ENCODE measurements around the gene RERE.
"Not testable (repeated sequence)": the region's sequence is repeated elsewhere in the genome, so short reads cannot be mapped to it uniquely, and the experiment has no call there.

Gene RERE

GRCh38 chr1:8446119-8446518 is 371.3 kb downstream of the RERE start:
- DNase-seq: not testable (repeated sequence)

- no peak for DNase-seq
These were observed 373.8 kb downstream of the RERE start for GRCh38 chr1:8443558-8444194.

- no peak for DNase-seq
These were observed 376.0 kb downstream of the RERE start for GRCh38 chr1:8441426-8441825.

- DNase-seq: peak in 11 of 14 donors; percentile 23 to 79 (median 57)
These were observed 378.3 kb downstream of the RERE start for GRCh38 chr1:8439015-8439702.

- no peak for DNase-seq
These were observed 379.0 kb downstream of the RERE start for GRCh38 chr1:8438489-8438888.

DNA sequence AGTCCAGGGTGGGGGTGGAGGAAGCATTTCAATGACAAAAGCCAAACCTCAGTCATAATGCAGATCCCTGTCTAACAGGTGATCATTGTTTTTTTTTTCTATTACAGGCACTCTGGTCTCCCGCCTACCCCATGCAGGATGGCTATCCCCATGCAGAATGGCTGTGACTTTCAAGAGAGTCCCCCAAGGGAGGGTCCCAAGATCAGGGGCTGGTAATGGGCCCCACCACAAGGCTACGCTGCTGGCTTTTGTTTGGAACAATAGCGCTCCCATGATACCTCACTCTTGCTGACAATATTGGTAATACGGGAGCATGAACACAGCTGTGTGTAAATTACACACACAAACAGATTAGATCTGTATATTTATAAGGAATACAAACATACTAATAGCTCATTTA is 380.1 kb downstream of the RERE start:
- no peak for DNase-seq

DNA sequence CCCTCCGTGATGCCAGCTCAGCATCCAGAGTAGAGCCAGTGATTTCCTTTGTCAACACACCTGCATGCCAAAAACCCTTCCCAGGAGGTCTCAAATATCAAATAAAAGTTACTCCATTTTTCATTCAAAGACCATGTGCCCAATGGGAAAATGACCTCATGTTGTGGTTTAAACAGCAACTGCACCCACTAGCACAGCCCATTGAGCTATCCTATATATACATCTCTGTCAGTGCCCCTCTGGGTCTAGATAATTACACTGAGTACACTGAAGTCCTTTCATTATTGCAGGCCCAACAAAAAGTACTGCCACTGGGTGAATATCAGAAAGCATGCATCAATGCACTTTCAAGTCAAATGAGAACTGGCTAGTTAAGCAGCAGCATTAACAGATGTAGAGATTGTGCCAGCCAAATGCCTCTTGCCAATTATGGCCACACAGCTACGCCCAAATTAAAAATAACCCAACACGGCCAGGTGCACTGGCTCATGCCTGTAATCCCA is 381.8 kb downstream of the RERE start:
- peak in 1 of 14 donors; percentile 48 for DNase-seq

DNA sequence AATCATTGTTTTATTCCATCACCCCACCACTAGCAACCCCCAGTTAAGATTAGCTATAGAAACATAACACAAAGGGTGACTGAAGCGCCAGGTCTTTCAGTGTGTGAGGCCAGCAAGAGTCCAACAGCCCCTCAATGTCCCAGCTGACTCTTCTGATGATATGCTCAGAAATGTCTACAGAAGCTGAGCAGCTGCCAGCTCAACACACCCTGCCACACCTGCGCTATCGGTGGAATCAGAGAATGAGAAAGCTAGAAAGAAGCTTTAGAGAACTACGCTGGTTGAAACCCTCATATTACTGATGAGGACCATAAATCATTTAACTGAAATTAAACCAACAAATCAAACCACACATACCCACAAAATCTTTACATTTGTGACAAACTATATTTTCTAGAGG is 383.3 kb downstream of the RERE start:
- no peak for DNase-seq

GRCh38 chr1:8431784-8432183 is 385.7 kb downstream of the RERE start:
- DNase-seq: no peak

GRCh38 chr1:8431019-8431418 is 386.4 kb downstream of the RERE start:
- no peak for DNase-seq

DNA sequence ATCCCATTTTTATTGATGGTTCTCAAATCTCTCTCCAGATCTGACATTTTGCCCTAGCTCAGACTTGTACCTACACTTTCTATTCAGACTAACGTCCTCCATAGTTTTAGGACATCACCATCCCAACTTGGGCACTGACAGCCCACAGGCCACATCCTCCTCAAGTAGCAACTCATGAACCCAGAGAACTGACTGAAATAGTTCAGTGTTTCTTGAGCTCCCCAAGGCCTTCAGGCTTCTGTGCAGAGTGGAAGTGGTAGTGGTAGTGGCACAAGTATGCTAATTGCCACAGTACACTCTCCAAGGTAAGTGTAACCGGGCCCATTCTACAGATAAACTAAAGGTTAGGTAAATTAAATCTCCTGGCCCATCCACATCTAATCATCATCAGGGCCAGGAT is 387.0 kb downstream of the RERE start:
- DNase-seq: no peak

DNA sequence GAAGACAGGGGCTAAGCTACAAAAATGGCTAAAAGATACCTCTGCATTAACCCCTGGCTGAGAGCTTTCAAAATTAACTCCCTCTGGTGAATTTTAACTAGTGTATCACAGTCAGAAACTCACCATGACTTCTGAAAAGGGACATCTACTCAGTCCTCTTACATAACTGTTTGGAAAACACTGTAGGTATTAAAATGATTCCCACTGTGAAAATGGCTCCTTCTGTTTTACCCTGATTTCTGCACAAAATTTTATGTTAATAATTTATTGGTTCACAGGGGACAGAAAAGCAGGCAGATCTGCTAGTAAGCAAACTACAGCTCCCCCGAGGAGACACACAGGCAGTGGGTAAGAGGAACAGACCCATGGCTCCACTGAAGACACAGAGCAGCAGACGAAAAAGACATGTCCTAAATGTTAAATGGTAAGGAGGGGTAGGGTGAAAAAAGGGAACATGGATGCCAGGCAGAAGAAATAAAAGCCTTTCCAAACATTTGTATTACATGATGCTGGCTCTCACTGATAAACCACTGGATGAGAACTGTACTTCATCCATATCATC is 387.8 kb downstream of the RERE start:
- DNase-seq: peak in 1 of 14 donors; percentile 57

- no peak for DNase-seq
These were observed 389.0 kb downstream of the RERE start for GRCh38 chr1:8428441-8428840.

- peak in 3 of 14 donors; percentile 16 to 31 (median 19) for DNase-seq
These were observed 389.5 kb downstream of the RERE start for GRCh38 chr1:8427986-8428385.

DNA sequence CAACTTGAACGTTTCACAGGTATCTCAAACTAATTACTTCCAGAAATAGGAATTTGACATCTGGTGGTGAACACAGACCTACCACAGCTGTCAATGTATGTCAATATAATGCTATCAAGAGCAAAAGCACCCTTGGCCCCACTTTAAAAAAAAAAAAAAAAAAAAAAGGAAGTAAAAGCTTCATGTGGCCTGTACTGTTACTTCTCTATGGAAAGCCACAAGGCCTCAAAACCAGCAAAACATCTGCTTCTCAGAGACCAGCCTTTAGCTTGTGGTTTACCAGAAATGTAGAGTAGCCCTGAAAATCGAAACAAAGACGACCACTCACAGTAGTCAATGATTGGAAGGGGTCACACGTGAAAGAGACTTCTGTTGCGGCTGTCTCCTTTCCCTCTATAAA is 389.9 kb downstream of the RERE start:
- DNase-seq: no peak

DNA sequence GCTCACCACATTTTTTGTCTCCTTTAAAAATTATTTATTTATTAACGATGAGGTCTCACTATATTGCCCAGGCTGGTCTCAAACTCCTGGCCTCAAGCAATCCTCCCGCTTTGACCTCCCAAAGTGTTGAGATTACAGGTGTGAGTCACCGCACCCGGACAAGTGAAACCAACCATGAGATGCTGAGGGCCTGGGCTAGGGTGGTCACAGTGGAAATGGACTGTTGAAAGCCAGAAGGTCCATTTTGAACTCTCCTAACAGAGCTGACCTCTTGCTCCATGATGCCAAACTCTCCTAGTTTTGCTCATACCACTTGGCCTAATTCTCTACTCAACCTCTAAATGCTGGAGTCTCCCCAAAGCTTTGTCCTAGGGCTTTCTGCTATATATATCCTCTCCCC is 390.4 kb downstream of the RERE start:
- no peak for DNase-seq

DNA sequence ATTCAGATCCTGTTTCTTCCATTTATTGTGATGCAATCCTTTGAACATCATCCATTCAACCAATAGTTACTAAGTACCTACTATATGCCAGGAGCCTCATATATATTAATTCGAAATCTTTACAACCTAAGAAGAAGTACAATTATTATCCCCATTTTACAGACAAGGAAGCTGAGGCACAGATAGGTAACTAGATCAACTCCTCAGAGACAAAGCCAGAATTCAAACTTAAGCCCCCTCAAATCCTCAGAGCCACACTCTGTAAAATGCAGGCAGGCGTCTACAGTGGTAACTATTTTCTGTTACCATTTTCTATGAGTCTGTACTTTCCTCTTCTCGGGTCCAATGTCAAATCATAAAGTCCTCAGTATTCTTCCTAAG is 391.7 kb downstream of the RERE start:
- no peak for DNase-seq

- peak in 1 of 14 donors; percentile 12 for DNase-seq
These were observed 392.2 kb downstream of the RERE start for GRCh38 chr1:8425150-8425780.

DNA sequence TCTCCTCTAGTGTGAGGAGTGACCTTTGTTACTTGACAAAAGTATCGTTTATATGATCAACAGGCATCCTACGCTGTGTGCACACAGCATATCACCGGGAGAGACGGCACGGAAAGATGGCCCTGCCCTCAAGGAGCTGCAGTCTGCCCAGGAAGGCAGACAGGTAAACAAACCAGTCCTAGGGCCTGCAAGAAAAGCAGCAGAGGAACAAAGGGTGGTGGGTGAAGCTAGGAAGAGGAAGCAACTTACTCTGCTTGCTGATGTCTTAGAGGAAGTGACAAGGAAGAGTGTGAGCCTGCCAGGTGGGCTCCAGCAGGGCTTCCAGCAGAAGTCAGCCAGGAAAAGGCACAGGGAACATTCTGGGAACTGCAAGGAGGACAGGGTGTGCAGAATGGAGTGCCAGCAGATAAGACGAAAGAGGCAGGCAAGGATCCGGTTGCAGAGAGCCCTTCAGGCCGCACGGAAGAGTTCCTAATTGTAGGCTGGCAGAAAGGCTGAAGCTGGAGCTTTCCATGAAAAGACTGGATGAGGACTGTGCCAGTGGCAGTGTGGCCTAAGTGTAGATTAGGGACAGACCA is 392.8 kb downstream of the RERE start:
- peak in 4 of 14 donors; percentile 14 to 82 (median 39) for DNase-seq

- DNase-seq: peak in 7 of 14 donors; percentile 34 to 67 (median 56)
These were observed 393.5 kb downstream of the RERE start for GRCh38 chr1:8423692-8424538.

- peak in 5 of 14 donors; percentile 32 to 67 (median 63) for DNase-seq
These were observed 394.2 kb downstream of the RERE start for GRCh38 chr1:8423269-8423691.
